GM21825 (cell line): ENCODE data around the gene SLTM.
"Not testable (repeated sequence)": the region's sequence is repeated elsewhere in the genome, so short reads cannot be mapped to it uniquely, and the experiment has no call there.

Source experiments
- ATAC-seq: cut with Tn5 transposase; IDR thresholded peaks from one replicate; pipeline ENCODE4 v1.9.1; 2021; ENCODE audit warnings: mild to moderate bottlenecking, moderate library complexity; ENCODE audit not compliant: unreplicated experiment

The SLTM gene

GRCh38 chr15:58933281-58934113 is at the start of gene SLTM:
Gene SLTM (minus strand): TSS chr15:58933679. CDS start chr15:58933565, 114 bp downstream.
- peak; percentile 88 for ATAC-seq

- no peak for ATAC-seq
Observed at GRCh38 chr15:58983261-58983660, 49.8 kb upstream of the SLTM start.

GRCh38 chr15:58981808-58982475 is 48.5 kb upstream of the SLTM start:
- no peak for ATAC-seq

GRCh38 chr15:58980351-58980939 is 47.0 kb upstream of the SLTM start:
- ATAC-seq: no peak

- no peak for ATAC-seq
Observed at GRCh38 chr15:58977887-58978286, 44.4 kb upstream of the SLTM start.

- no peak for ATAC-seq
Observed at GRCh38 chr15:58967479-58967878, 34.0 kb upstream of the SLTM start.

- ATAC-seq: no peak
Observed at GRCh38 chr15:58966698-58967097, 33.2 kb upstream of the SLTM start.

GRCh38 chr15:58962662-58963565 is 29.4 kb upstream of the SLTM start:
- no peak for ATAC-seq

- no peak for ATAC-seq
Observed at GRCh38 chr15:58962136-58962535, 28.7 kb upstream of the SLTM start.

GRCh38 chr15:58958811-58959210 is 25.3 kb upstream of the SLTM start:
- ATAC-seq: no peak

GRCh38 chr15:58957101-58957973 is 23.9 kb upstream of the SLTM start:
- ATAC-seq: peak; percentile 83

GRCh38 chr15:58952751-58953150 is 19.3 kb upstream of the SLTM start:
- ATAC-seq: no peak

GRCh38 chr15:58951388-58952007 is 18.0 kb upstream of the SLTM start:
- ATAC-seq: no peak

- ATAC-seq: no peak
Observed at GRCh38 chr15:58947179-58947578, 13.7 kb upstream of the SLTM start.

- ATAC-seq: not testable (repeated sequence)
Observed at GRCh38 chr15:58934974-58935373, 1.5 kb upstream of the SLTM start.

- no peak for ATAC-seq
Observed at GRCh38 chr15:58934521-58934920, 1.0 kb upstream of the SLTM start.

- no peak for ATAC-seq
Observed at GRCh38 chr15:58934114-58934447, 602 bp upstream of the SLTM start.

GRCh38 chr15:58932710-58933280 is 684 bp downstream of the SLTM start:
- ATAC-seq: peak; percentile 35

- ATAC-seq: no peak
Observed at GRCh38 chr15:58931987-58932588, 1.4 kb downstream of the SLTM start.
